B cell (primary cell): ENCODE results near the gene TUFM. TPM values are rescaled to one million over a fixed set of nuclear protein-coding genes. Genes with fewer than 3 reads are reported as not detected.

Source experiments
- ATAC-seq: fragments of 200-7000 bp; cut with Tn5 transposase; one replicate; pipeline ENCODE4 v1.10.0; 2021; ENCODE audit warnings: low read depth, mild to moderate bottlenecking, moderate number of reproducible peaks, moderate library complexity
- CTCF ChIA-PET: fragments of 350-600 bp; sonication (Branson Sonifier 250); formaldehyde crosslinking; loops from one replicate; lab custom pipeline; 2021; ENCODE audit warnings: antibody characterized with exemption, inconsistent platforms; lab: Charles Lee
- POLR2A ChIA-PET: fragments of 350-600 bp; sonication (Branson Sonifier 250); formaldehyde crosslinking; loops from one replicate; lab custom pipeline; 2021; ENCODE audit warnings: antibody characterized with exemption; lab: Charles Lee
- DNase-seq: peaks from one replicate; pipeline ENCODE4 v3.0.0; 2013
- H2AFZ ChIP-seq: 2 replicates; pipeline ENCODE4 v1.6.1; 2012; ENCODE audit warnings: mild to moderate bottlenecking, low read depth, low read length; ENCODE audit not compliant: insufficient read depth, poor library complexity, severe bottlenecking
- H3K27ac ChIP-seq, 2 donors: 1 replicate in 1 of 2; 2 replicates in 1 of 2; pipeline ENCODE4 v1.5.1; 2012 to 2013; ENCODE audit warnings: low read length in 2 of 2, mild to moderate bottlenecking in 2 of 2, moderate library complexity in 1 of 2
- H3K27me3 ChIP-seq, 4 experiments: fragments of 200-600 bp in 1 of 4; sonication (generic) in 1 of 4; replicated peaks in 1 of 4; 1 replicate in 2 of 4; 2 replicates in 2 of 4; pipeline versions ENCODE4 v1.6.1 to v1.7.0; 2013 to 2016; ENCODE audit warnings: low read length in 3 of 4, mild to moderate bottlenecking in 2 of 4, mixed read lengths in 1 of 4, moderate library complexity in 1 of 4; ENCODE audit not compliant: insufficient read depth in 4 of 4, control insufficient read depth in 3 of 4; ENCODE audit errors: control extremely low read depth in 1 of 4
- H3K36me3 ChIP-seq, 2 experiments: replicated peaks in 1 of 2; 1 replicate in 1 of 2; 2 replicates in 1 of 2; pipeline versions ENCODE4 v1.6.1 to v1.7.1; 2013; ENCODE audit warnings: low read length in 1 of 2; ENCODE audit not compliant: insufficient read depth in 2 of 2, control insufficient read depth in 1 of 2; ENCODE audit errors: control extremely low read depth in 1 of 2, extremely low read depth in 1 of 2
- H3K4me1 ChIP-seq, 2 donors: fragments of 200-600 bp in 1 of 2; sonication (generic) in 1 of 2; 1 replicate in 1 of 2; 2 replicates in 1 of 2; pipeline versions ENCODE4 v1.5.1 to v1.6.1; 2013 to 2017; ENCODE audit warnings: low read length in 2 of 2; ENCODE audit not compliant: control insufficient read depth in 2 of 2, insufficient read depth in 2 of 2
- H3K4me2 ChIP-seq: replicated peaks from 2 replicates; pipeline ENCODE3; 2012; ENCODE audit warnings: mild to moderate bottlenecking, low read depth, low read length; ENCODE audit not compliant: poor library complexity, severe bottlenecking
- H3K4me3 ChIP-seq, 5 experiments: fragments of 200-600 bp in 1 of 5; sonication (generic) in 1 of 5; 1 replicate in 3 of 5; 2 replicates in 2 of 5; pipeline versions ENCODE4 v1.5.1 to v1.7.0; 2011 to 2016; ENCODE audit warnings: low read length in 4 of 5, mild to moderate bottlenecking in 4 of 5, low read depth in 2 of 5, control low read depth in 1 of 5, moderate library complexity in 1 of 5; ENCODE audit not compliant: insufficient read depth in 1 of 5; ENCODE audit errors: control extremely low read depth in 1 of 5, extremely low read depth in 1 of 5
- H3K79me2 ChIP-seq: fragments of 200-600 bp; sonication (generic); one replicate; pipeline ENCODE4 v1.6.0; 2016; ENCODE audit warnings: low read length; ENCODE audit not compliant: control insufficient read depth, insufficient read depth
- H3K9ac ChIP-seq: fragments of 200-600 bp; sonication (generic); 2 replicates; pipeline ENCODE4 v1.6.1; 2017; ENCODE audit warnings: mild to moderate bottlenecking, low read length, moderate library complexity
- H3K9me3 ChIP-seq, 3 donors: one replicate each; pipeline versions ENCODE4 v1.6.1 to v1.7.1; 2013; ENCODE audit warnings: low read length in 2 of 3; ENCODE audit not compliant: control insufficient read depth in 2 of 3, insufficient read depth in 1 of 3; ENCODE audit errors: control extremely low read depth in 1 of 3
- H4K20me1 ChIP-seq: 2 replicates; pipeline ENCODE4 v1.6.0; 2012; ENCODE audit warnings: mild to moderate bottlenecking, low read length; ENCODE audit not compliant: insufficient read depth, control insufficient read depth, poor library complexity, severe bottlenecking
- H3K27ac Mint-ChIP-seq: one replicate; pipeline ENCODE4 v1.8.0; 2021; ENCODE audit warnings: mixed read lengths
- H3K27me3 Mint-ChIP-seq: one replicate; pipeline ENCODE4 v1.8.0; 2021; ENCODE audit warnings: mixed read lengths
- H3K4me1 Mint-ChIP-seq: one replicate; pipeline ENCODE4 v1.8.0; 2021; ENCODE audit warnings: mixed read lengths
- H3K4me3 Mint-ChIP-seq: one replicate; pipeline ENCODE4 v1.8.0; 2021; ENCODE audit warnings: mixed read lengths
- H3K9me3 Mint-ChIP-seq: one replicate; pipeline ENCODE4 v1.8.0; 2022; ENCODE audit warnings: mixed read lengths; ENCODE audit not compliant: insufficient read depth
- EZH2 ChIP-seq: IDR thresholded peaks from 2 replicates; pipeline ENCODE4 v1.6.1; 2012; ENCODE audit warnings: borderline replicate concordance, low read depth, mild to moderate bottlenecking, moderate library complexity, low read length; ENCODE audit not compliant: insufficient read depth, poor library complexity, severe bottlenecking
- WGBS: methylation state at CpG from one replicate; pipeline ENCODE4 v1.1.5; 2013; ENCODE audit warnings: missing lambda C conversion rate; ENCODE audit not compliant: insufficient coverage; 5-methylcytosine and 5-hydroxymethylcytosine counted together
- intact Hi-C: fragments of 100-400 bp; cut with micrococcal nuclease; formaldehyde crosslinking; loops from one replicate; pipeline ENCODE4 v1.10.0; 2022
- polyA plus RNA-seq: library from polyadenylated mRNA; depleted of rRNA; stranded (reverse); fragments of >200 nt; gene quantifications from 2 replicates; pipeline ENCODE4 v1.2.3, GENCODE V29; 2012
- total RNA-seq, 2 donors: library from RNA; stranded (reverse); fragments of 120-200 nt in 1 of 2; gene quantifications; 1 replicate in 1 of 2; 2 replicates in 1 of 2; pipeline versions ENCODE4 v1.2.3 to v1.2.4, GENCODE V29; 2013 to 2022
- TF ChIP-seq, protein P1 (sequence below): fragments of 200-600 bp; IDR thresholded peaks from one replicate; pipeline ENCODE4 v1.8.0; 2022; ENCODE audit warnings: antibody characterized with exemption, mild to moderate bottlenecking

Gene TUFM
- total and polyA plus RNA-seq, 2 donors (not counting 1 experiment from before 2014, with no cell fraction given) = 126 to 129 TPM

GRCh38 chr16:28873543-28874201, 27.5 kb upstream of the TUFM start:
- Histone ChIP-seq H3K36me3 (peaks cover 2 to 34% of the 10 kb centered on the region in 2 experiments), H3K27ac (no peak overlapping the region), H3K79me2 (no peaks in the 10 kb centered on the region), H3K4me2 (no peak overlapping the region), H4K20me1 (peaks cover 10% of the 10 kb centered on the region), H3K9ac (no peak overlapping the region), H2AFZ (no peak overlapping the region), H3K27me3 (no peaks in the 10 kb centered on the region), H3K4me1 (no peaks in the 10 kb centered on the region), H3K9me3 (no peaks in the 10 kb centered on the region), H3K4me3 (no peak overlapping the region)
- no peak overlapping the region for H3K27ac Mint-ChIP-seq
- H3K27me3 Mint-ChIP-seq = no peaks in the 10 kb centered on the region
- no peak for TF ChIP-seq EZH2
- TF ChIP-seq, protein P1, sequence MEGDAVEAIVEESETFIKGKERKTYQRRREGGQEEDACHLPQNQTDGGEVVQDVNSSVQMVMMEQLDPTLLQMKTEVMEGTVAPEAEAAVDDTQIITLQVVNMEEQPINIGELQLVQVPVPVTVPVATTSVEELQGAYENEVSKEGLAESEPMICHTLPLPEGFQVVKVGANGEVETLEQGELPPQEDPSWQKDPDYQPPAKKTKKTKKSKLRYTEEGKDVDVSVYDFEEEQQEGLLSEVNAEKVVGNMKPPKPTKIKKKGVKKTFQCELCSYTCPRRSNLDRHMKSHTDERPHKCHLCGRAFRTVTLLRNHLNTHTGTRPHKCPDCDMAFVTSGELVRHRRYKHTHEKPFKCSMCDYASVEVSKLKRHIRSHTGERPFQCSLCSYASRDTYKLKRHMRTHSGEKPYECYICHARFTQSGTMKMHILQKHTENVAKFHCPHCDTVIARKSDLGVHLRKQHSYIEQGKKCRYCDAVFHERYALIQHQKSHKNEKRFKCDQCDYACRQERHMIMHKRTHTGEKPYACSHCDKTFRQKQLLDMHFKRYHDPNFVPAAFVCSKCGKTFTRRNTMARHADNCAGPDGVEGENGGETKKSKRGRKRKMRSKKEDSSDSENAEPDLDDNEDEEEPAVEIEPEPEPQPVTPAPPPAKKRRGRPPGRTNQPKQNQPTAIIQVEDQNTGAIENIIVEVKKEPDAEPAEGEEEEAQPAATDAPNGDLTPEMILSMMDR = peak; percentile 80
- ChIA-PET POLR2A (no interaction called here), CTCF (interaction anchor here (1.0 to 5.1 kb wide), 8 partner anchors 10 to 74 kb away, joined by 3 to 83 read pairs (median 6); partner anchors contain the start of genes CD19 and SH2B1)
- ATAC-seq = peak; percentile 90
- WGBS = 86% methylated on average over 8 of the region's 18 CpGs
- H3K9me3 Mint-ChIP-seq = no peaks in the 10 kb centered on the region
- H3K4me1 Mint-ChIP-seq = peaks cover under 1% of the 10 kb centered on the region
- DNase-seq = peak; percentile 72
- intact Hi-C loops = loop anchor here (1.0 kb wide), 1 partner anchor 72 kb away; no protein-coding TSS in a partner anchor
- H3K4me3 Mint-ChIP-seq = no peak overlapping the region

DNA sequence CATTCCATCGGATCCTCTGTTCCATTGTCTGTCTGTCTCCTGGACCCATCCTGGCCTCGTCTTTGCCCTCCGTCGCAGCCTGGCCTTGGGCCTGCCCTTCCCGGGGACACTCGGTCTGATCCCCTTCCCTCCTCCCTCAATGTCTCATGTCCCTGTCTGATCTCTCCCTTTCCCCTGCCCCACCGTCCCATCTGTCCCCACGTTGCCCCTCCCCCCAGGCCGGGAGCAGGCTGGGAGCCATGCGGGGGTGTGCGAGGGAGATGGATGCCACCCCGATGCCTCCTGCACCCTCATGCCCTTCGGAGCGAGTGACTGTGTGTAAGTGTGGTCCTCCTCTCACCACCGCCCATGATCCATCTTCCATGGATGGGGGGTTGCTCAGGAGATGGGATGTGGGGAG, 26.8 kb upstream of the TUFM start:
- intact Hi-C loops = loop anchor here (1.0 kb wide), 1 partner anchor 72 kb away; no protein-coding TSS in a partner anchor
- POLR2A ChIA-PET = no interaction called here

More for the DNA sequence above, 26.8 kb upstream of the TUFM start:
- Histone ChIP-seq H3K4me3 (no peak overlapping the region), H3K4me2 (no peak overlapping the region), H3K9ac (no peak overlapping the region), H3K27me3 (no peaks in the 10 kb centered on the region), H3K36me3 (peaks cover 2 to 35% of the 10 kb centered on the region in 2 experiments), H3K27ac (no peak overlapping the region), H4K20me1 (peaks cover 10% of the 10 kb centered on the region), H3K79me2 (no peaks in the 10 kb centered on the region), H3K4me1 (no peaks in the 10 kb centered on the region), H3K9me3 (no peaks in the 10 kb centered on the region), H2AFZ (no peak overlapping the region)
- no peaks in the 10 kb centered on the region for H3K4me1 Mint-ChIP-seq
- H3K27ac Mint-ChIP-seq = no peak overlapping the region
- H3K4me3 Mint-ChIP-seq = no peak overlapping the region
- H3K9me3 Mint-ChIP-seq = no peaks in the 10 kb centered on the region
- 96% methylated on average over 10 of the region's 15 CpGs for WGBS
- H3K27me3 Mint-ChIP-seq = no peaks in the 10 kb centered on the region
- CTCF ChIA-PET = interaction anchor here (1.0 to 5.1 kb wide), 8 partner anchors 9 to 75 kb away, joined by 3 to 83 read pairs (median 6); partner anchors contain the start of genes CD19 and SH2B1
- DNase-seq (no peak), ATAC-seq (no peak)
- TF ChIP-seq, protein P1 = no peak
- no peak for TF ChIP-seq EZH2
